HuH-7 (cell line): ENCODE results near the gene ATF5.

ENCODE experiments used
- DNase-seq: peaks from one replicate; pipeline ENCODE4 v3.0.0; 2011; ENCODE audit warnings: low spot score

Gene ATF5

DNA sequence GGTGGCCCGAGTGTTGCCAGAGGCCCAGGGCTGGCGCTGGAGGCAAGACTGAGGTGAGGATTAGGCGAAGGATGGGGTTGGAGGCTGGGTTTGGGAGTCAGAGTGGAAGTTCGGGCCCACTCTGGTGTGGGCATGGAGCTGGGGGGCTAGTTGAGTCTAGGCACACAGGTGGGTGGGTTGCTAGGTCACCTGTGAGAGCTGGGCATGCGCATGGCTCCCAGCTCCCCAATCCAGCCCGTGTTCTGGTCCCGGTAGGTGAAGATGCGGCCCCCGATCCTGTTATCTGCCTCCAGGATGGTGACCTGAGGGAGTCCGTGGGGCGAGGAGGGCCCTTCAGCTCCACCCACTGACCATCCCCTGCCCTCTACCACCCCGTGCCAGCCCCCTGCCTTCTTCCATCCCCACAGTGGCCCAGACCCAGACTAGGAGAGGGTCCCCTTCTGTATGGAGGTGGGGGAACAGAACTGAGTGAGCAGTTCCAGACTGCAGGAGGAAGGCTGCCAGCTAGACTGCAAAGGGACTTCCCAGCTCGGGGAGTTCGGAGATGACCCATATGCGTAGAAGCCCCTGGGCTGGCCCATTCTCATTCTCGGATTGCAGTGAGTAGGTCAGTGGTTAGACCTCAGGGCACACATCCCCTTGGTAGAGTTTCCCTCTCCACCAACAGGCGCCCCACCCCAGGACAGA is 34.0 kb upstream of the ATF5 start:
- no peak for DNase-seq

DNA sequence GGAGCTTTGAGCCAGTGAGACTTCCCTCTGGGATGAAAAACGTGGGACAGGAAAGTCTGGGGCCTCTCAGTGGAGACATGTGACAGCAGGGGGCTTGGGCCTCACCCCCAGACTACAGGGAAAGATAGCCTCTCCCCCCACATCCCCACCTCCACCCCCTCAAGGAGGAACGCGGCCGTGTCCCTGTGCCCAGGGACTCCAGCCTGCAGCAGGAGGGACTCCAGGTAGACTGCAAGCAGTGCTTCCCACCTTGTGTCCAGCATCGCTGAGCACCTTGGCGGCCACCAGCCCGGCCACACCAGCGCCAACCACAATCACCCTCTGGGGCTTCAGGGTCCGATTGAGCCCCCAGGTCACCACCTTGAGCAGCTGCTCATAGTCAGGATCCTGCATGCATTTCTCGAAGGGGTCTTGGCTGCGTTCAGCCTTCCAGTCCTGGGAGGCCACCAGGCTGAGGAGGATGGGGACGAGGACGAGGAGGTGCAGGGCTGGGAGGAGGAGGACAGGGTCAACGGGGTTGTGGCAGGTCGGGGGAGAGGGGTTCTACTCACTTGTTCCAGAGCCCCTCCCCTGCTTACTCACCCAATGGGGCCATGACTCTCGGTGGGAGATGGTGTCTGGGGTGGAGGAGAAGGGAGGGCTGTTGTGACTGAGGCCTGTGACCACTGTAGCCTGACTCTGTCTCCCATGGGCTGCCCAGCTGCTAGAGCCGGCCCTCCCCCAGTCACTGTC is 33.3 kb upstream of the ATF5 start:
- DNase-seq: no peak

DNA sequence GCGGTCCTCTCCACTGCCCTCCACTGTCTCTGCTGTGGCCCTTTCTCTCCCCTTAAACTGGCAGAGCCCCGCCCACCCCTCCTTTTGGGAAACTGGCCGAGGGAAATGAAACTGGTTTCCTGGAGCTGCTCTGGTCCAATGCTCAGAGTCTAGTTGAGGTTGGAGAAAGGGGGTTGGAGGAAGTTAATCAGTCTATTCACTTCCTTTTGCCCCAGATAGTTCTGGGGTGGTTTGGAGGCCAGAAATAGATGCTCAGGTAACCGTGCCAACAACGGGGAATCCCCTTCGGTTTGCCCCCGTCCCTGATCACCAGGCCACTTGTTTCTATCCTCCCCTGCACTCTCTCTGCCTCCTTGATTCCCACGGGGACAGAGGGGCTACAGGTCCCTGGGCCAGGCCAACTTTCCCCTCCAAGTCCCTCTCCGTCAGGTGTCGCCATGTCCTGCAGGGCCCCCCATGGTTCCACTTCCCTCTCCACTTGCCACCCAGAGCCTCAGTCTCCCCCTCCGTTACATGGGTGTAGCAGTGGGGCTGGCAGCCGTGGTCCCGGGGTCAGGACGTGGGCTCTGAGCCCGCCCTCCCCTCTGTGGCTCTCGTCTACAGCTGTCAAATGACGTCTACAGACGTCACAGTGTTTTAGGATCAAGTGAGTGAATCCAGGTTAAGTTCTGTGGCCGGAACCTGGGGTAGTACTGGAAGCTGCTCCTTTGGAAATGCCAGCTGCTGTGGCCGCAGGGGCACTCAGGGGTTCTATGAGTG is 32.0 kb upstream of the ATF5 start, which contains the start of gene IL4I1:
Gene IL4I1, minus strand, starts transcription at position 25 of the 759 bp plus-strand sequence. CDS start 727 bp downstream, outside the sequence.
- no peak for DNase-seq

DNA sequence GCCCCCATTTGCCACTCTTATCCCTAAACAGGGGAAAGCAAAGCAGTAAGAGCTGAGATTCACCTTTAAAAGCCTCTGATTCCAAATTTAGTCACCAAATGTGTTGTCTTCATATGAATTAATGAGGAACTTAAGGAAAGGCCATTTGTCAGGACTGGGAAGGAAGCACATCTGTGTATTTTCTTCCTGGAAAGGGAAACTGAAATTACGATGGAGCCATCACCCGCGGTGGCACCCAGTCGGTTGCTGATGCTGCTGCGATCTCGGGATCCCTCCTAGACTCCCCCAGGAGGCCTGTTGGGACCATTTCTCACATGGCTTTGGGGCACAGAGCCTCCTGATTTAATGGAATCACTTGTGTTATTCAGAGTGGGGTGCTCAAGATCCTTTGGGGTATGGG is 24.9 kb upstream of the ATF5 start:
- no peak for DNase-seq

DNA sequence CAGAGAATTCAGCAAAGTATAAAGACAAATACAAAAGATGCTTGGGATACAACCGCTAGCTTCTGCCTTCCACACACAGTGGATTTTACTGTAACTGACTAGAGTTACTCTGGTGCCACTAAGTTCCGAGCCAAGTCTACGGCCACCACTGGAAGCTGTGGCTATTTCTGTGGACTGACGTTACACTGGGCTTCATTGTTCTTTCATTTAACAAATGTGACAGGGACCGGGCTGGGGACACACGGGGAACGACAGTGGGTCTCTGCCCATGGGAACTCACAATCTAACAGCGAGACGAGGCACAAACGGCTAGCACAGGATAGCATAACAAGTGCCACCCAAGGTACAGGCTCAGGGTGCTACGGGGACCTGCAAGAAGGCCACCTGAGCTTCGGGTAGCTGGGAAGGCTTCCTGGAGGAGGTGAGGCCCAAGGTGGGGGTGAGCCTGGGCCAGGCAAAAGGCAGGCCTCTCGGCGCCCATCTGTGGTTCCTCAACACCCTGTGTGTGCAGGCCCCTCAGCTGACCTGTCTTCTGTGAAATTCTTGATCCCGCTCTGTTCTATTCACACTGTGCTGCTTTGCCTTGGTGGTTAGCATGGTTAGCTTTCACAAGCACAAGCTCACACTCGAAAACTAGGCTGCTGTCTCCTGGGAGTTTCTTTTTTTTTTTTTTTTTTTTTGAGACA is 22.0 kb upstream of the ATF5 start:
- no peak for DNase-seq

DNA sequence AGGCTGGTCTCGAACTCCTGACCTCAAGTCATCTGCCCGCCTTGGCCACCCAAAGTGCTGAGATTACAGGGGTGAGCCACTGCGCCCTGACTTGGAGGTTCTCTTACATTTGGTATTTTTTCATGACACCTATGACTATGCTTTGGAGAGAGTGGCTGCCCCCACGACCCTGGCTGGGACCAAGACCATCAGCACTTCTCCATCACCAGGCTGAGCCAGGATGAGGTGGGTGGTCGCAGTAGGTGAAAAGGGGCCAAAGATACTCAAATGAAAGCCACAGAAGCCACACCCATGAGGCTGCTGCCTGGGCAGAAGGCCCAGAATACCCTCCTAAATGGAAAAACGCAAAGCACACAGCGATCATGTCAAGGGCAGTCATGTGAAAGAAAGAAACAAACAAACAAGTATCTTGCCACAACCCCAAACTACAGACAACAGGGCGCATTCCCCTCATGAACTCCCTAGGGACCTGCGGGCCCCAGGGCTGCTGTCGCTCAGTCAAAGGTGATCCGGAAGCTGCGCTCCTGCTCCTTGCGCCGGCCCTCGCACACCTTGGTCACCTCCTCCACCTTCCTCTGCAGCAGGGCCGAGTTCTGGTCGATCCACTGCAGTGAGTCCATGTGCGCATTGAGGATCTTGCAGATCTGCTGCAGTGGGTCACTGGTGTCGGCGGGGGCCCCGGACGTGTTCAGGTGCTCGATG is 21.1 kb upstream of the ATF5 start:
- DNase-seq: no peak

DNA sequence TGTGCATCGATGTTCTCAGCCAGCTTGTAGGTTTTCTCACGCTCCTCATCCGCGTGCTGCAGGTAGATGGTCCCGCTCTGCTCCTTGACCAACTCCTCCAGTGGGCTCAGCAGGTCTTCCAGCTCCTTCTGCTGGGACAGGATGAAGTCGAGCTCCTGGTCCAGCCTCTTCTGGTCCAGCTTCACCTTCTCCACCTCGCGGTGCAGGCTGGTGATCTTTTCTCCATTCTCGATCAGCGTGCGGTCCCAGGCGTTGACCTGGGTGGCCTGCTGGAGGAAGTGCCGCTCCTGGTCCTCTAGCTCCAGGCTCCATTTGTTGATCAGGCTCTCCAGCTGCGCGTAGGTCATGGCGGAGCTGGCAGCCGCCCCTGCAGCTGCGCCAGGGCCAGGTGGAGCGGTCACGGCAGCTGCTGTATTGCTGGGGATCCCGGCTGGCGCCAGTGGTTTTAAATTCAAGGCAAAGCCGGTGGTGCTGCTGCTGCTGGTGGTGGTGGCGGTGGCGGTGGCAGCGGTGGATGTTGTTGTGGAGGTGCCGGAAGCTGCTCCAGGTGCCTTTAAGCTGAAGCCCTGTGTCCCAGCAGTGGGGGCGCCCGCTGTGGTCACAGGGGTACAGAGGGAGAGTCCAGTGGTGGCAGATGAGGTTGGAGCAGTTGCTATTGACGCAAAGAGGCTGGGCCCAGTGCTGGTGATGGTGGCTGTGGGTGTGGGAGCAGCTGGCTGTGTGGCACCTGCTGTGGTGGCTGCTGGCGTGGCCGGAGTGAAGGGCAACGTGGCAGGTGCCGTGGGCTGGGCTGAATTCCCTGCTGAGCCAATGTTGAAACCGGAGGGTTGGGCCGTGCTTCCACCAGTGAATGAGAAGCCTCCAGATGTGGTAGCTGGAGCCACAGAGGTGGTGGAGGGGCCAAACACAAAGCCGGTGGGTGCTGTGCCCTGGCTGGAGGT is 20.3 kb upstream of the ATF5 start:
- DNase-seq: no peak

DNA sequence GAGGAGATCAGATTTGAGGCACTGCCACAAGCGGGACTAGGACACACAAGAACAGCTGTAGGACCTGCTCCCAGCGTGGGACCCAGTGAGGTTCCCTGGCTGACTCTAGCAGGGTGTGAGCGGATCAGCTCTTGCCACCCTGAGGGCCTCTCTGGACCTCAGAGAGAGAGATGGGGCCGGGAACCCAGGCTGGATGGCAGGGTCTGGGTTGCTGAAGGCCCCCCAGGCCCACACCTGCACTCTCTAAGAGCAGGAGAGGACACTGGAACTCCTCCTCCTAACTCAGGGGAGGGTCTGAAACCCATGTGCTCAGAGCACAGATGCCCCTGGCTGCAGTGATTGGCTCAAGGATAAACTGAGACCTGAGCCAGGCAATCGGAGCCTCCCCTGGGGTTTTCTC is 18.8 kb upstream of the ATF5 start:
- DNase-seq: no peak

DNA sequence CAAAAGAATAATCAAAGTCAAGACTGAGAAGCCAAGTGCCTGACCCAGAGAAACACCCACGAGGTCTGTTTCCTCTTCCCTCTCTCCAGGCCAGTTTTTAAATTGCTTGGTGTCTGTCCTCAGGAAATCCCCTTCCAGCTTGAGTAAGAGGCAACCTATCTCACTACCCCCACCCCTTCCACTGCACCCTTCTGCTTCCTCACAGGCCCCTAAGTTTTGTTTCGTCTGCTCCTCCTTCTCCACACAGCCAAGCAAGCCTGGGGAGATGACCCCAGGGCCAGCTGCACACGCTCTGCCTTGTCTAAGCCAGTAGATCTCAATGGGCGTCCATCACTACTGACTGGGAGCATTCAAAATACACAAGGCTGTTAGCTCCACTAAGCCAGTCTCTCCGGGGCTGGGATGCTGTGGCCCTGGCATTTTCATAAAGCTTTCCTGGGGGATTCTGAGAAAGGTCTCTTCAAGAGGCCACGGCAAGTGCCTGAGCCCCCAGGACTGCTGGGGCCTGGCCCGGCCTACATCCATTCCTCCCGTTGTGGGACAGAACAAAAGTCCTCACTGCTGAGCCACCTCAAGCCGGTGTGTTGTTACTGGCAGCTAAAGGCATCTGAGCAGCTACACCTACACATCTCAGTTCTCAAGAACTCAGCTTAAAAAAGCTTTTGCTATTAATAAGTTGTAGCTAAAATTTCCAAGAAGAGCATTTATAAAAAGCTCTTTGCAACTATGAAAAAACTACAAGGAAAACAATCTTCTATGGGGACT is 17.4 kb upstream of the ATF5 start:
- DNase-seq: no peak

DNA sequence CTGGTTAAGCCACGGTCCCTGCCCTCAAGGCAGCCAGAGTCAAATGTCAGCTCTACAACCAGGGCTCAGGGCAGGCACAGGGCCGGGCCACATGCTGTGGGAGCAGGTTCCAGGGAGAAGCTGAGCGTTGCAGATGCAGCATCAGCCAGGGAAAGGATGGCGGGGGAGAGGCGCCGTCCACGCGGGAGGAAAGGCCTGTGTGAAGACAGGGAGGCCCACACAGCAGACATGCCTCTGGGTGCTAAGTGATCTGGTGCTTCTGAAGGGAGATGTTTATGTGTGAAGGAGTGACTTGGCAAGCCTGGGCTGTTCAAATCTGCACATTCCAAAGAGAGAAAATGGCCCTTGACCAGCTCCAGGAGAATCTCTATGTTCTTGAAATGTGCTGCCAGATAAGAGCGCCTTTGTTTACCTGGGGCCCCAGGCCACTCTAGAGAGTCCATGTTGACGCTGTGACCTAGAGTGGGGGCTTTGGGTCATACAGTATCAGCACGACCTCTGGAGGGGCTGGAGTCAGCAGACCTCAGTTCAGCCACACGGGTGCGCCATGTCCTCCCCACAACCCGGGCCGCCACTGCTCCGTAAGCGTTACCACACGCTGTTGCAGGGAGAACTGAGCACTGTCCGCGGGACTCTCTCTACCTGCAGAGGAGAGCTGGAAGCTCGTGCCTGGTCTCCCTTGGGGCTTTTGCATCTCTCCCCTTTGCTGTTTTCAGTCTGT is 15.9 kb upstream of the ATF5 start:
- no peak for DNase-seq

DNA sequence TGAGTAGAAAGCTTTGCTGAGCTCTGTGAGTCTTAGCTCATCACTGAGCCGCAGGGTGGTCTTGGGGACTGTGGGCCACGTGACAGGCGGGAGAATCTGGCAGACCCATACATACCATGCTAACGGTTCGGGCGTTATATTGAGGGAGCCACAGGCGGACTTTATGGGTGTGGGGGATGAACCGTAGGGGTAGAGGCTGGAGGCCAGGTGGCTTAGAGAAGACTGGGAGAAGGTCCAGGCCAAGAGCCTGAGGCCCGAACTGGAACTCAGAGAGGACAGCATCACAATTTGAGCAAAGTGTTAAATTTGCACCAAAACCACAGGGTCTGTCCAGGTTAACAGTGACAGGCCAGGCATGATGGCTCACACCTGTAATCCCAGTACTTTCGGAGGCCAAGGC is 15.3 kb upstream of the ATF5 start:
- no peak for DNase-seq

DNA sequence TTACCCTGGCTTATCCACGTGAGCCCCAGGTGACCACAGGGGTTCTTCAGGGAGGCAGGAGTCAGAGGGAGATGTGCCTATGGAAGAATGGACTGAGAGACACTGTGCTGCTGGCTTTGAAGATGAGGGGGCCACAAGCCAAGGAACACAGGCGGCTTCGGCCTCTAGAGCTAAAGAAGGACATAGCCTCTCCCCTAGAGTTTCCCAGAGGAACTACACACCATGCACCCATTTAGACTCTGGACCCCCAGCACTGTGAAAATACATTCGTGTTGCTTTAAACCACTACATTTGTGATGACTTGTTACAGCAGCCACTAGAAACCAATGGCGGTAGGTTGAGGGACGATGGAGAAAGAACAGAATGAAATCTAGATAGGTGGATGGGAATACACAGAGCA is 13.7 kb upstream of the ATF5 start:
- DNase-seq: no peak

DNA sequence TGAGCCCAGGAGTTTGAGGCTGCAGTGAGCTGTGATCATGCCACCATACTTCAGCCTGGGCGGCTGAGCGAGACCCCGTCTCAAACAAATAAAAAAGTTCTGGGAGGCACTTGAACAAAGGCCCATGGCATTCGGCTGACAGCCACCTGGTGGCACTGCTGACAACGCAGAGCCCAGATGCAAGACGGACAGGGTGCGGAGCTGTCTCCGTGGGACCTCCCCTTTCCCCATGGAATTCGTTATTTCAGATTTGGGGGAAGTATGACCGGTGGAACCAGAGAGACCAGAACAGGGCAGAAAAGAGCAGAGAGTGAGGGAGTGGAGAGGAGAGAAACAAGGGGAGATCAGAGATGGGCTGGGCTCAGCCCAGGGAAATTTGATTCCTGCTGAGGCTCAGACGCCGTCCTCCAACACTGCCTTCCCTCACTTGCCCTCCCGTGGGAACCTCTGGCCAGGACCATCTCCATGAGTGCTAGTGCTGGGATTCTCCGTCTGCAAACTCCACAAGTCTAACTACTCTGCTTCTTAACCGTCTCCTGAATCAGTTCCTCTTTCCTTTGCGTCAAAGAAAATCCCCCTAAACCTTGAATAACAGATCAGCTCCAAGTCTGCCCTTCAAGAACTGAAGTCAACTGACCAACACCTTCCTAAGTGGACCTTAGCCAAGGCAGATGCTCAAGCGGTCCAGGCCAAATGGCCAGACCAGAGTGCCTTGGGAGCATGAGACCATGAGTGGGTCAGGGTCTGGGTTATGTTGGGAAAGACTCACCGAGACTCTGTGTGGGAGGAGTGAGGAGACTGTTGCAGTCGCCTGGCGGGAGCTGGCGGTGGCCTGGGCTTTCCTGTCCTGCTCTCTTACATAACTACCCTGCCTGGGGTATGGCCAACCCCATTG is 11.9 kb upstream of the ATF5 start:
- no peak for DNase-seq

DNA sequence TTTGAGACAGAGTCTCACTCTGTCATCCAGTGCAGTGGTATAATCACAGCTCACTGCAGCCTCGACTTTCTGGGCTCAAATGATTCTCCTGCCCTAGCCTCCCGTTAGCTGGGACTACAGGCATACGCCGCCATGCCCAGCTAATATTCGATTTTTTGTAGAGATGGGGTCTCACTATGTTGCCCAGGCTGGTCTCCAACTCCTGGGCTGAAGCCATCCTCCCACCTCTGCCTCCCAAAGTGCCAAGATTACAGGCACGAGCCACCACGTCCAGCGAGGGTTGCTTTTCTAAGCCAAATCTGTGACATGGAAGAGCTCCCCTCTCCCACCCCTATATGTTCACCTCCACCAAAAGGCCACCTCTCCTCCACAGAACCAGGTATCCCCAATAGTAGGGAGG is 10.9 kb upstream of the ATF5 start:
- no peak for DNase-seq

DNA sequence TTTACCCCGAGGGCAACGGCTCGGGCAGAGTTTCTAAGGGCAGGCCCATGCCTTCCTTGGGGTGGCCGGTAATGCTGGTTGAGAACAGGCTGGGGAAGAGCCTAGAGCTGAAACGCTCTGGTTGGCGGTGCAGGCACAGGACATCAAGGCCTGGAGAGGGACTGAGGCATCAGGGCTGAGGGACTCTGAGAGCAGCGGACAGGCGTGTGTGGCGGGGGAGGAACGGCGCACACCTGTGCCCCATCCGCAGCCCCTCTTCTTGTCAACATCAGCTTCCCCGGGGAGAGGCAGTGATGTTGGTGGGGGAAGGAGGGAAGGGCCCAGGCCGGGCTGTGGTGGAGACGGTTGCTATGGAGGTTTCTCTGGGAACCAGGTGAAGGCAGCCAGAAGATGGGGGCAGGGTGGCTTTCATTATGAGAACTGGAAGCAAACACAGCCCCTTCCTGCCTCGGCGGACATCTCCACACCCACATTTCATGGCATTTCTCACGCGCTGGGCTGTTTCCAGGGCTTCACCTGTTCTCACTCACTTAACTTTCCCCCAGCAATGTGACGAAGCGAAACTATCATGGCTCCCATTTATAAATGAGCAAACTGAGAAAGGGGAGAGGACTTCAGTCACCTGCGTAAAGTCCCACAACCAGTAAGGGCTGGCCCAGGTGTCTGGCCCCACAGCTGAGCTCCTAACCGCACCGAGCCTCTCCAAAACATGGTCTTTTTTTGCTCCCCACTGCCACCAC is 8.2 kb upstream of the ATF5 start:
- DNase-seq: no peak

DNA sequence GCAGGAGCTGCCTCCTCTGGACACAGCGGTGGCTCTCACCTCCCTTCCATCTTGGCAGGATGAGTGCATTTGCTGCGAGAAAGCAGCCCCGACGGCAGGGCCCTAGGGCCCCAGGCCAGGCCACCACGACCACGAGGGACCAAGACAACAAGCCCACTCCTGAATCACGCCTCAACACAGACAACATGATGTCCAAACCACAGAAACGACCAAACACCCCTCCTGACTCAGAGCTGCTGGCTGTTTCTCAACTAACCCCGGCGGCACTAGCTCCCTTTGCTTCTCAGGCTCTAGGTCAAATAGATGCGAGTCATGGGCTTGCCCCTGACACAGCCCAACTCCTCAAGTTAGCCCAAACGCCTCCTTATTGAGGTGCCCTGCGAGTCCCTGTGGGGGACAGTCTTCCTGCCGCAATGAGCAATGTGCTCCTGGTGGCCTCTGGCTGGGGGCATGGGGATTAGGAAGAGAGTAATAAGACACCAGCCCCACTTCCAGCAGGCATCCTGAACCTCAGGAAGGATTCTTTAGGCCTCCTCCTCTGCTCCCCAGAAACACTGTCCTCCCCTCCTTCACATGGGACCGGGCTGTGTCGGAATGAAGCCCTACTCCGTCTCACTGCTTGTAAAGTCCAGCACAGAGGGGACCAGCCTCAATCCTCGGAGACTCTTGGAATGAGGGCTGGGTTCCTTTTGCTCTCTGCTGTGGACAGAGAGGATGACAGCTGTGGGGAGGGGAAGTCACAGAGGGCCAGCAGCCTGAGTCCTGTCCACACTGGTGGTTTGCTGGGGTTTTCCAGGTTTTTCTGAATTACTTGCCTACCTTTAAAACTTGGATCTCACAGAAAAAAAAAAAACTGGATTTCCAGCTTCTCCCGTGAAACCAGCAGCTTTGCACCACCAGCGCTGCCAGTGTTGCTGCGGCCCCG is 6.9 kb upstream of the ATF5 start:
- DNase-seq: no peak
